Measurements from ENCODE around the gene UBAP1L. TPM values are rescaled to one million over a fixed set of nuclear protein-coding genes. Genes with fewer than 3 reads are reported as not detected.

UBAP1L gene
- total and polyA plus RNA-seq, 2 experiments from 2014 or later, result 0.43 to 0.89 TPM

GRCh38 chr15:65084500-65085206 is 30.3 kb downstream of the UBAP1L start:
- Histone ChIP-seq H3K79me2 (ENCODE audit: insufficient read depth) (no peaks in the 10 kb centered on the region), H3K27me3 (replicated peaks; ENCODE audit: insufficient read depth) (0 out of 2 replicates have a peak, but pooled peaks cover 3% of the 10 kb centered on the region), H3K4me1 (ENCODE audit: insufficient read depth) (no peaks in the 10 kb centered on the region), H3K9me2 (ENCODE audit: insufficient read depth) (no peaks in the 10 kb centered on the region), H3K4me3 (no peak overlapping the region), H3K9me3 (ENCODE audit: low read depth) (no peaks in the 10 kb centered on the region), H2AFZ (no peak overlapping the region), H4K20me1 (ENCODE audit: insufficient read depth) (no peaks in the 10 kb centered on the region), H3K9ac (no peak overlapping the region), H3F3A (ENCODE audit: insufficient read depth) (no peaks in the 10 kb centered on the region), H3K27ac (no peak overlapping the region), H3K36me3 (ENCODE audit: low read depth) (no peaks in the 10 kb centered on the region), H3K4me2 (ENCODE audit: unreplicated experiment) (no peak overlapping the region)
- 78 to 82% methylated on average over 7 of the region's 7 CpGs for WGBS, 2 experiments (ENCODE audit: low coverage in 1 of 2, low lambda C conversion rate in 2 of 2, missing lambda C conversion rate in 2 of 2)
- no peak for DNase-seq
- TF ChIP-seq EZH2phosphoT487 (IDR thresholded peaks at IDR 0.05; ENCODE audit: insufficient read depth, low read depth) (no peak), EZH2 (IDR thresholded peaks at IDR 0.05; ENCODE audit: insufficient read depth, poor library complexity, severe bottlenecking) (no peak)
- in situ Hi-C loops (cut with MboI), result no loop called here

GRCh38 chr15:65083262-65083701 is 31.7 kb downstream of the UBAP1L start:
- H3K27me3 ChIP-seq (replicated peaks; ENCODE audit: insufficient read depth), result peaks cover 12% of the 10 kb centered on the region; the same call in 1 of the 2 replicates

GRCh38 chr15:65082303-65082953 is 32.6 kb downstream of the UBAP1L start:
- no peak overlapping the region for H3K4me3 ChIP-seq
- in situ Hi-C loops (cut with MboI), result no loop called here
- H3K36me3 ChIP-seq (ENCODE audit: low read depth), result no peaks in the 10 kb centered on the region
- no peak overlapping the region for H3K9ac ChIP-seq
- no peak overlapping the region for H3K27ac ChIP-seq
- no peaks in the 10 kb centered on the region for H3F3A ChIP-seq (ENCODE audit: insufficient read depth)
- TF ChIP-seq EZH2 (IDR thresholded peaks at IDR 0.05; ENCODE audit: insufficient read depth, poor library complexity, severe bottlenecking) (no peak), EZH2phosphoT487 (IDR thresholded peaks at IDR 0.05; ENCODE audit: insufficient read depth, low read depth) (no peak)
- 47 to 56% methylated on average over 7 of the region's 7 CpGs for WGBS, 2 experiments (ENCODE audit: low coverage in 1 of 2, low lambda C conversion rate in 2 of 2, missing lambda C conversion rate in 2 of 2)
- H4K20me1 ChIP-seq (ENCODE audit: insufficient read depth), result no peaks in the 10 kb centered on the region
- H3K9me2 ChIP-seq (ENCODE audit: insufficient read depth), result no peaks in the 10 kb centered on the region
- no peaks in the 10 kb centered on the region for H3K79me2 ChIP-seq (ENCODE audit: insufficient read depth)
- DNase-seq, result no peak
- peaks cover 12% of the 10 kb centered on the region; the same call in 1 of the 2 replicates for H3K27me3 ChIP-seq (replicated peaks; ENCODE audit: insufficient read depth)
- H2AFZ ChIP-seq, result no peak overlapping the region
- no peaks in the 10 kb centered on the region for H3K9me3 ChIP-seq (ENCODE audit: low read depth)
- no peak overlapping the region for H3K4me2 ChIP-seq (ENCODE audit: unreplicated experiment)
- no peaks in the 10 kb centered on the region for H3K4me1 ChIP-seq (ENCODE audit: insufficient read depth)

More at GRCh38 chr15:65083262-65083701, 31.7 kb downstream of the UBAP1L start:
- H3K27ac ChIP-seq, result no peak overlapping the region
- H3K36me3 ChIP-seq (ENCODE audit: low read depth), result no peaks in the 10 kb centered on the region
- H3K4me2 ChIP-seq (ENCODE audit: unreplicated experiment), result no peak overlapping the region
- H3F3A ChIP-seq (ENCODE audit: insufficient read depth), result no peaks in the 10 kb centered on the region
- no peak overlapping the region for H3K9ac ChIP-seq
- H3K4me3 ChIP-seq, result no peak overlapping the region
- in situ Hi-C loops (cut with MboI), result no loop called here
- DNase-seq, result no peak
- no peak overlapping the region for H2AFZ ChIP-seq
- no peaks in the 10 kb centered on the region for H3K9me3 ChIP-seq (ENCODE audit: low read depth)
- H3K4me1 ChIP-seq (ENCODE audit: insufficient read depth), result no peaks in the 10 kb centered on the region
- TF ChIP-seq EZH2 (IDR thresholded peaks at IDR 0.05; ENCODE audit: insufficient read depth, poor library complexity, severe bottlenecking), result no peak
- no peak for TF ChIP-seq EZH2phosphoT487 (IDR thresholded peaks at IDR 0.05; ENCODE audit: insufficient read depth, low read depth)
- H3K79me2 ChIP-seq (ENCODE audit: insufficient read depth), result no peaks in the 10 kb centered on the region
- H4K20me1 ChIP-seq (ENCODE audit: insufficient read depth), result no peaks in the 10 kb centered on the region
- H3K9me2 ChIP-seq (ENCODE audit: insufficient read depth), result no peaks in the 10 kb centered on the region
- 77 to 78% methylated on average over 7 of the region's 7 CpGs for WGBS, 2 experiments (ENCODE audit: low coverage in 1 of 2, low lambda C conversion rate in 2 of 2, missing lambda C conversion rate in 2 of 2)

GRCh38 chr15:65081758-65082157 is 33.2 kb downstream of the UBAP1L start:
- in situ Hi-C loops (cut with MboI), result no loop called here

More at GRCh38 chr15:65081758-65082157, 33.2 kb downstream of the UBAP1L start:
- Histone ChIP-seq H3K9ac (no peak overlapping the region), H3K9me3 (ENCODE audit: low read depth) (no peaks in the 10 kb centered on the region), H3K27ac (no peak overlapping the region), H3K4me3 (no peak overlapping the region), H3K79me2 (ENCODE audit: insufficient read depth) (no peaks in the 10 kb centered on the region), H3K36me3 (ENCODE audit: low read depth) (no peaks in the 10 kb centered on the region), H3K9me2 (ENCODE audit: insufficient read depth) (no peaks in the 10 kb centered on the region), H3F3A (ENCODE audit: insufficient read depth) (no peaks in the 10 kb centered on the region), H3K27me3 (replicated peaks; ENCODE audit: insufficient read depth) (peaks cover 12% of the 10 kb centered on the region; the same call in 1 of the 2 replicates), H3K4me2 (ENCODE audit: unreplicated experiment) (no peak overlapping the region), H3K4me1 (ENCODE audit: insufficient read depth) (no peaks in the 10 kb centered on the region), H2AFZ (no peak overlapping the region), H4K20me1 (ENCODE audit: insufficient read depth) (no peaks in the 10 kb centered on the region)
- WGBS, 2 experiments (ENCODE audit: low coverage in 1 of 2, low lambda C conversion rate in 2 of 2, missing lambda C conversion rate in 2 of 2), result 79 to 83% methylated on average over 5 of the region's 5 CpGs
- peak; percentile 36 for DNase-seq
- no peak for TF ChIP-seq EZH2phosphoT487 (IDR thresholded peaks at IDR 0.05; ENCODE audit: insufficient read depth, low read depth)
- TF ChIP-seq EZH2 (IDR thresholded peaks at IDR 0.05; ENCODE audit: insufficient read depth, poor library complexity, severe bottlenecking), result no peak
